ENCODE measurements around the gene PLCL1.

Gene PLCL1

GRCh38 chr2:197954328-197954727 is 149.9 kb downstream of the PLCL1 start:
- no peak for DNase-seq (ENCODE audit: low read depth in 2 of 2)

GRCh38 chr2:197958592-197959150 is 154.3 kb downstream of the PLCL1 start:
- DNase-seq (ENCODE audit: low read depth in 2 of 2): no peak

DNA sequence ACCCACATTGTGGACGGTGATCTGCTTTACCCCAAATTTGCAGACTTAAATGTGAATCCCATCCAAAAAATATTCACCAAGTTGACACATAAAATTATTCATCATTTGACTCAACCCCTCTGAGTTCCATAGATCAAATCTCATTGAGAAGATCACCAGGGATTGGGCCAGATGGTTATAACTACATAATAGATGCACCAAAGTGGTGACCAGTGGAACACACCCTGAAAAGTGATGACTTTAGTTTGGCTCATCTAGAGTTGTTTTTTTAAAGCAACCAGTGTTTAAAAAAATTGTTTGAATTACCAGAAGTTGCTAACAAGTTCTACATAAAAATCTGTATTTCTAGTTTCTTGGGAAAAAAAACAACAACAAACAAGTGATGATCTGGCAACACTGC is 155.0 kb downstream of the PLCL1 start:
- no peak for DNase-seq (ENCODE audit: low read depth in 2 of 2)

DNA sequence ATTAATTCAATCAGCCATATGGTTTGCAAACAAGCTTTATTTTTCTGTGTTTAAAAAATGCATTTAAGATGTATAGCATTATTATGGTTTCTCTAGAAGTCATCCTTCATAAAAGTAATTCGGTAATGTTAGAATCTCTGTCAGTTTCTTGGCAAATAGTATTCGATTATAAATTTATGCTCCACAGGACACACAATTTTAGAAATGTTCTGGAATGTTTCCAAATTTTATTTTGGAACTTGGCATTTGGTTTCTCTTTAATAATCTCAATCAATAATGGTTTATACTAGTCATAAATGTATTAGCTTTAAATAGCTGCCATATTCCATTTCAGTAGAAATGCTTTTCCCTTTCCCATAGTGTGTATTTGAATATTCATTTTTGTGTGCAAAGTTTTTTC is 156.4 kb downstream of the PLCL1 start:
- no peak for DNase-seq (ENCODE audit: low read depth in 2 of 2)

- no peak for DNase-seq (ENCODE audit: low read depth in 2 of 2)
Measured at GRCh38 chr2:197964720-197965119, 160.3 kb downstream of the PLCL1 start.

DNA sequence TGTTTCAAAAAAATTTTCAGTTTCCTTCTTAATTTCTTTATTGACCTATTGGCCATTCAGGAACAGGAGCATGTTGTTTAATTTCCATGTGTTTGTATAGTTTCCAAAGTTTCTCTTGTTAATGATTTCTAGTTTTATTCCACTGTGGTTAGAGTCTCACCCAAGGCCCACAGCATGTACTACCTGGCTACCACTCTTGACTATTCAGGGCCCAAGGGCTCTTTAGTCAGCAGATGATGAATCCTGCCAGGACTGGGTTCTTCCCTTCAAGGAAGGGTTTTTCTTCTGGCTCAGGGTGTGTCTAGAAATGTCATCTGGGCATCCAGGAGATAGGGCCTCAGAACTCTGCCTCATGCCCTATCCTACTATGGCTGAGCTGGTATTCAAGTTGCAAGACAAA is 161.4 kb downstream of the PLCL1 start:
- DNase-seq (ENCODE audit: low read depth in 2 of 2): no peak

DNA sequence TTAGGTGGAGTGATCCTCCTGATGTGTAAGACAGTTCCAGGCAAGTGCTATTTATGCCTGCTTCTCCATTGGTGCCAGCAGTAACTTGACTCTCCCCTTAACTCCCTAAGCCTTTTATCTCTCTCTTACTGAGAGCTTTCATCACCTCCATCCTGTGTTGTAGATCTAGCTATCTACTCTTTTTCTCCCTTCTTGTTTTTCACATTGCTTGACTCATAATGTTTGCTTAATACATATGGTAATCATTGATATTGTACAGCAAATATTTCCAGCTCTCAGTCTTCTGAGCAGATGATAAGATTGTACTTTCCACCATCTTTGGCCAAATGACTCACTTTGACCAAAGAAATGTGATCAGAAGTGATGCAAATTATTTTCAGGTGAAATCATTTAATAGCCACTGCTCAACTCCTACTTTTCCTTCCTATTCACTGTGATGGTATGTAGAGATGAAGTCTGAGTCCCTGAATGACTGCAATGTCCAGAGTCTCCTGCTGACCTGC is 165.0 kb downstream of the PLCL1 start:
- no peak for DNase-seq (ENCODE audit: low read depth in 2 of 2)

DNA sequence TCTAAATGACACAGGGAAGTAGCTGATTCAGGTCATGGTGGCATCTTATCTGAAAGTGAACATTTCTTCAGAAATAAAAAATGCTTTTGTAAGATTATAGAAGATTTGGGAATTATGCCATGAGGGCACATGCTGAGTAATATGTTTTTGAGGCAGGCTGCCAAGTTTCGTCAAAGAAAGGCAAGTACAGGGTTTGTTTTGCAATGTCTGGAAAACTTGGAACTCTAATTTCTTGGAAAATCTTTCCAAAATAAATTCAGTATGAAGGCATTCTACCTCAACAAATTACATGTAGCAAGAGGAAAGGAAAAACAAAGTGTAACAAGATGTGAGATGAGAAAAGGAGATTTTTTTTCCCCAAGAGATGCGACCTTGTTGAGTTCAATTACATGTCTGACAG is 167.7 kb downstream of the PLCL1 start:
- DNase-seq (ENCODE audit: low read depth in 2 of 2): no peak

DNA sequence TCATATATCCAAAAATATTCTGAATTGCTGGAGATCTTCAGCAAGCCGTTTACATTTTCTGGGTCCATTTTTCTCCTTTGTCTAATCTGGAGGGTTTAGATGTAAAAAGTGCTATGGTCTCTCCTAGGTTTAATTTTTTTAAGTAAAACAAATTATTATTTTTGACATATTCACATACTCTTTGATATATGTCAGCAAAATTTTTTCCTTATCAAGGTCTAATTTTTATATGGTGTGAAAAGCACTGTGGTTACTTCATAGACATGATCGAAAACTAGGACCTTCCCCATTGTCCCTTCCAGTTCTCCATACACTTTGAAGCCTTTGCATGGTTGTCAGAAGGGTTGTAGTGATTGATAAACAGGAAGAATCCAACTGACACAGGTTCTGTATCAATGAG is 168.2 kb downstream of the PLCL1 start:
- no peak for DNase-seq (ENCODE audit: low read depth in 2 of 2)

- no peak for DNase-seq (ENCODE audit: low read depth in 2 of 2)
Measured at GRCh38 chr2:197973772-197974171, 169.4 kb downstream of the PLCL1 start.

DNA sequence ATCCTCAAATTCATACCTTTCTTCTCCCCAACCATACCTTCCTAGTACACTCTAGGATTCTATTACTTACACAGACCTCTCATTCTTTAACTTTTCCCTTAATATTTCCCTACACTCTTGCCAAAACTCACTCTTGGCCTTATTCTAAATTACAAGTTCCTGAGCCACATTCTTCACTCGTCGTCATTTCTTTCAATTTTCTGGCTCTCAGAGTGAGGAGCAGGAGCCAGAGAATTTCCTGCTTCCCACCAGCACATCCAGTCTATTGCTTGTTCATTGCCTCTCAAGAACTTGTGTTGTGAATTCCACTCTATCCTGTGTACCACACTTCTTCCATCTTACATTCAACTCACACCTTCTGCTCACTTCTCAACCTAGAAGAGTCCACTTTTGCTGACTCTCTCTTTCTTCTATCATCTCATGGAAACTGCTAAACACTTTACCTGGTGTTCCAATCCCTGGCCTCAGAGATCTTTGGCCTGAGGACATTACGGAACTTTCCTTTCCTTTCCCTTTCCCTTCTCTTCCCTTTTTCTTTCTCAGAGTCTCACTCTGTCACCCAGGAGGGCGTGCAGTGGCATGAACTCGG is 171.6 kb downstream of the PLCL1 start:
- DNase-seq (ENCODE audit: low read depth in 2 of 2): no peak

GRCh38 chr2:197978971-197979370 is 174.6 kb downstream of the PLCL1 start:
- no peak for DNase-seq (ENCODE audit: low read depth in 2 of 2)

GRCh38 chr2:197982565-197982964 is 178.2 kb downstream of the PLCL1 start:
- DNase-seq (ENCODE audit: low read depth in 2 of 2): no peak

DNA sequence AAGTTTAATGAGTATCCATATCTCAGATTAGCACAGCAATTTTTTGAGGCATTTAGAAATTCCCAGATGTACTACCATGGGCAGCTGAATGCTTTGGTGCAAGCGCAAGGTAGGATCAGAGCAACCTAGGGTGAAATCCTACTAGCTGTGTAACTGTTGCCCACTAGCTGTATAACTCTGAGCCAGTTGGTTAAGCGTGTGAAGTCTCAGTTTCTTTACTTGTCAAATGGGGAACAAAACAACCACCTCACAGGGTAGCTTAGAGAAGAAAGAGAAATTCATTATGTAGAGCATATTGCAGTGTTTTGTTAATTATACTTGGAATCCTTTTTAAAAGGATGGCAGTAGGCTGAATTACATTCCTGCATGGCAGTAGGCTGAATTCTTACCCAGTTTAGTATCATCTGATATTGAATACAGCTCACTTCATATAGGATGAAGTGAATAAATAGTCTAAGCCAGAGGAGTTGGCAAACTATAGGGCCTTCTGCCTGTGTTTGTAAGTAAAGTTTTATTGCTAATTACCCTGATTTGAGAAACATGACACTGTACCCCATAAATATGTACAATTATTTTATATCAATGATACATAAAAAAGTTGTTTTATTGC is 180.7 kb downstream of the PLCL1 start:
- no peak for DNase-seq (ENCODE audit: low read depth in 2 of 2)

GRCh38 chr2:197986977-197987376 is 182.6 kb downstream of the PLCL1 start:
- DNase-seq (ENCODE audit: low read depth in 2 of 2): no peak

GRCh38 chr2:197990356-197990755 is 186.0 kb downstream of the PLCL1 start:
- DNase-seq (ENCODE audit: low read depth in 2 of 2): no peak

- no peak for DNase-seq (ENCODE audit: low read depth in 2 of 2)
Measured at GRCh38 chr2:197992482-197993133, 188.2 kb downstream of the PLCL1 start.

DNA sequence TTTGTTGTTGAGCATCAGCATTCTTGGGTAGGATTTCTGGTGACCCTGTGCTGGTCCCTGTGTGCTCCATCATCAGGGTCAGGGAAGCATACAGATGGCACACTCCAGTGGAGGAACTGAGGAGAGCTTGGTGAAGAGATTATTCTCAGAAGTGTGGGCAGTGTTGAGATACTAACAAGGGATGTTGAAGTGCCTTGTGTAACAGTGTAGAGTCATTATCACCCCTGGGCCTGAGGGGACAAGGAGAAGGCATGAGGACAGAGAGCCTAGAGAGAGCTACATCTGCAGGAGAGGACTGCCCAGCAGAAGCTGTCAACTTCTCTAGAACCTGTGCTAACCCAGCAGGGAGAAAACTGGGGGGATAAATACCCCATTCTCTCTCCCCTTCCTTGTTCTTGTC is 189.0 kb downstream of the PLCL1 start:
- no peak for DNase-seq (ENCODE audit: low read depth in 2 of 2)

- DNase-seq (ENCODE audit: low read depth in 2 of 2): no peak
Measured at GRCh38 chr2:197993830-197994229, 189.4 kb downstream of the PLCL1 start.

GRCh38 chr2:197994751-197995150 is 190.4 kb downstream of the PLCL1 start:
- DNase-seq (ENCODE audit: low read depth in 2 of 2): no peak

DNA sequence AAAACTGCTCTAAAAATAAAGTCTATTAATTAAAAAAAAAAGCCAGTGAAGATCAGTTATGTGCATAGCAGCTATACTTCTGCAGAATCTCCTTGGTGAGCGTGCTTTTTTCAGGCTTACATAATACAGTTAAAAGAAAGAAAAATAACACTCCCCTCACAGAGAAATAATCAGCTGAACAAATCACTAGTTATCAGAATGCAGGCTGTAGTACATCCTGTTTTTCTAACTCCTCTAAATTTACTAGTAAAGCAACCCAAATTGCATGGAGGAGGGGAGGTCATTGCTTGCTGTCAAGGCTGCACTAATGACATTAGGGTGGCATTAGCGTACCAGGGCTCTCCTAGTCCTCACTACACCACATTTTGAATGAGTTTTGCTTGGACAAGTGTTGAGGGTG is 192.2 kb downstream of the PLCL1 start:
- DNase-seq (ENCODE audit: low read depth in 2 of 2): no peak

DNA sequence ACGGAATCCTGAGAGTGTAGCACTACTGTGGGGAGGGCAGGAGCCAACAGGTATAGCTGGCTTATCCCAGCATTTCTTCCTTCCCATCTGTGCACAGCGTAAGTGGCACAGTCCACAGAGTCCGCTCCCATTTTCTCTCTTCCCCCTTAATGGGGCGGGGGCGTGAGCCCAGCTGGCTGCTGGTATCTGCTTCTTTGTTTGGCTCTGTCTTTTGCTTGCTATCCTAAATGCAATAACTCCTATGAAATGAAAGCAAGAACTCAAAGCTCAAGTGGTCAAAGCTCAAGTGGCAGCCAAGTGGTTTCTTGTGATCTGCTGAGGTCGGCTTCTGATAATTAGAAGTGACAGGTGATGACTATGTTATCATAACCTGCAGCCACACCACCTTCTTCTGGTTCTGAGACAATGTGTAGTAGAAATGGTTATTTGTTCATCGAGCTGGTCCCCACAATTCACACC is 192.7 kb downstream of the PLCL1 start:
- DNase-seq (ENCODE audit: low read depth in 2 of 2): no peak

- DNase-seq (ENCODE audit: low read depth in 2 of 2): peak; percentile 6 to 8
Measured at GRCh38 chr2:197998702-197999101, 194.3 kb downstream of the PLCL1 start.
